ENCODE measurements around the gene MSH2.

GRCh38 chr2:47460766-47461165, 57.8 kb downstream of the MSH2 start:
- no peak for TF ChIP-seq POLR2A (IDR thresholded peaks at IDR 0.05)
- TF ChIP-seq CTCF (IDR thresholded peaks at IDR 0.05), result no peak

All from vagina (tissue), 2 donors.